Measurements from ENCODE around the gene BANF2.
"Not testable (repeated sequence)": the region's sequence is repeated elsewhere in the genome, so short reads cannot be mapped to it uniquely, and the experiment has no call there.

Gene BANF2

GRCh38 chr20:17682889-17683198 lies 16.9 kb upstream of the BANF2 start:
- DNase-seq (ENCODE audit: low read depth in 2 of 2), result no peak

DNA sequence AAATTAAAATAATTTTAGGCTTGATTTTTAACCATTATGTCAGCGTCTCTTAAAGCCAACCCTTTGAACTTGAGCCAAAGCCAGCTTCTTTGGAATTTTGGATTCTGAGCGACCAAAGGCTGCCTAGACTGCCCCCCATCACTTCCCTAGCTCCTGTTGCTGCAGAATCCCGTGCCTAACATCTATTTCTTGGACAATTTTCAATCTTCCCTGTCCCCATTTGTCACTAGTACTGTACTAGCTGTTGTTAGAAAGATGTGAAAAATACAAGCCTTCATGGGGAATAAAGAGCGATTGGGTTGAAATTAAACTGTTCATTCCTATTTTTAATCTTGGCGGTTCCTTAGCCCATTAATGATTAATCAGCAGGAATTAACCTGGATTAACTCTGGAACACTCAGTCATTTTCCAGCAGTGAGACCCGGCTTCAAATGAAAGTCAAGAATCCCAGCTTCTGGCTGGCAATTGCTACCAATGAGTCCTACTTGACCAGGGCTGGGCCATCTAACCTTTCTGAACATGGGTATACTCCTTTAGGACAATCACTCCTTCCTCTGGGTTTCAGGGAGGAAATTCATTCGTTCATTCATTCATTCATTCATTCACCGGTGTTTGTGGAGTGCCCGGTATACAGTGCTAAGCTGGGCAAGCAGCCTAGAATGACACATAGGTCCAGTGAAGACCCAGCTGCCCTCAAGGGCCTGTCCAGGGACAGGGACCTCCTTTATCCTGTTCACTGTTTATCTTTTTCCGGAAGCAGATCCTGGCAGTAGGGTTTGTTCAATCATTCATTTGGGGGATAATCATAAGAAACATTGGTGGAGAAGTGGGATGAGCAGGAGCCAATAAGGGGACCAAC lies 16.3 kb upstream of the BANF2 start:
- no peak for DNase-seq (ENCODE audit: low read depth in 2 of 2)

DNA sequence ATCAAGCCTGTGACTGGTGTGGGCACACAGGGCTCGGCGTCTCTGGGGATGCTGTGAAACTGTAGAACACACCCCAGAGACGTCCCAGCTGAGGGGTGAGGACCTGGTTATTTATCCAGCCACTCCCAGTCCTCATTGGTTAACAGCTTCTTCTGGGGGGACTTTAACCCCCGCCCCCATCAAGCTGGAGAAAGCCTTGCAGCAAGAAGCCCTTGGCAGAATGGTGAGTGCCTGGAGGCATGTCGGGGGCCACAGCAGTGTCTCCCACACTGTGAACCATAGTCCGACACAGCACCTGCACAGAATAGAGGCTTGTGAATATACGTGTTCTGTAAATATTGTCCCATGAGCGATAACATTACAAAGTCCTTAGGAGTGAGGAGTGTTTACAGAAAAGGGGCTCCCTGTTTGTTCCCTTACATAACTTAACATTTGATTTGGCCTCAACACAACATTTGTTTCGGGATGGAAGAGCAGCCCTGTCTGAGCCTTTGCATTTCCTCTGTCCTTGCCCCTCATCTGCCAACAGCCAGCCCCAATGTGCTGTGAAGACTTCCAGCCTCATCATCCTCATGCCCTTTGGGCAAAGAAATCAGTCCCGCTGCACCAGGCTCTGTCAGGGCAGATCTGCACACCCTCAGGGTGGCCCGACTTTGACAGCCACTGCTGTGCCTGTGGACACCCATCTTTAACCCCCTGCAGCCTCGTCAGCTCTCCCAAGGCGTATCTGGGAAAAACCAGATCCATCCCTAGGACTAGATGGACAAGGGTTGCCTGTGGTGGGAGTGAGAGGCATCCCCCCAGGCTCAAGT lies 15.5 kb upstream of the BANF2 start:
- DNase-seq (ENCODE audit: low read depth in 2 of 2), result no peak

- DNase-seq (ENCODE audit: low read depth in 2 of 2), result no peak
Measured at GRCh38 chr20:17685168-17685567, 14.6 kb upstream of the BANF2 start.

DNA sequence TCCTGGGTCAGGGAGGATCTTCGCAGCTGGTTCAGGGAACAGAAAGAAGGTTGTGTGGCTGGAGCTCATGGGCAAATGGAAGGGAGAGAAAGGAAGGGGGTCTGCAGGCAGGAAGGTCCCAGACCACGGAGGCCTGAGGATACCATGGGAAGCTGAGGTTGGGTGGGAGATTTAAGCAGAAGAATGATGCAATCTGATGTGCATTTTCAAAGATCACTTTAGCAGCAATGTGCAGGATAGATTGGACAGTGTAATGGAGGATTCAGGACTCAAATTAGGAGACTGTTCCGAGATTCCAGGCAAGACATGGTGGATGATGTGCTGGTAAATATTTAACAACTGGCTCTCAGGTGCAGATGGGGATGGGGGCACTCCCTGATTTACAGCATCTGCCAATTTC lies 12.0 kb upstream of the BANF2 start:
- DNase-seq (ENCODE audit: low read depth in 2 of 2), result no peak

DNA sequence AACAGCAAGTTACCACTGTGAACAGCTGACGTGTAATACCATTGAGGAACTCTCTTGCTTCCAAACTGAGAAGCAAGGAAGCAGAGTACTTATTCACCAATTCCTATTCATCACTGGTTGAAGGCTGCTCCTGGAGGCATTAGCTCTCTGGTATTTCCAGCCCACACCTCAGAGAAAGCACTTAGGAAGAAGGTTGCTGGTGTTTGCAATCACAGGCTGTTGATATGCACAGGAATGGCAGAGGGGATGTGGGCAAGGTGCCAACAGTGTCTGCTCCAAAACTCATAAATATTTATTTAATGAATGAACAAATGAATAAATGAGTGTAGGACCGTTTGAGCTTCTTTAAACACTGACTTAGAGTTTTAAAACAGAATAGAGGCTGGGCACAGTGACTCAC lies 10.8 kb upstream of the BANF2 start:
- DNase-seq (ENCODE audit: low read depth in 2 of 2), result no peak

DNA sequence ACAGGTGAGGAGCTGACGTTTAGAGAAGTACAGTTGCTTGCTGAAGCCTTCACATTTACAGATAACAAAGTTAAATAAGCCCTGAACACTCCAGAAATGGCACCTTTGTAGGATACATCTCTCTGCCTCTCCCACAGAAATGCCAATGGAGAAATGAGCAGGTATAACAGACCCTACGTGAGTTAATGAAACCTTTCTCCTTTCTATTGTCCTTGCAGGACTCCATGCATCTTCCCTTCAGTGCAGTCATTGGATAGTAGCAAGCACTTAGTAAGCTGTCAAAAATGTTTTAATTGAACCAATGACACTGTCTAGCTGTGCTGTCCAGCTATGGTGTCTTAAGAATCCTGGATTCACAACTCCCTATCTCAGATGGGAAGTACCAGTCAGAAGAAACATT lies 9.6 kb upstream of the BANF2 start:
- no peak for DNase-seq (ENCODE audit: low read depth in 2 of 2)

DNA sequence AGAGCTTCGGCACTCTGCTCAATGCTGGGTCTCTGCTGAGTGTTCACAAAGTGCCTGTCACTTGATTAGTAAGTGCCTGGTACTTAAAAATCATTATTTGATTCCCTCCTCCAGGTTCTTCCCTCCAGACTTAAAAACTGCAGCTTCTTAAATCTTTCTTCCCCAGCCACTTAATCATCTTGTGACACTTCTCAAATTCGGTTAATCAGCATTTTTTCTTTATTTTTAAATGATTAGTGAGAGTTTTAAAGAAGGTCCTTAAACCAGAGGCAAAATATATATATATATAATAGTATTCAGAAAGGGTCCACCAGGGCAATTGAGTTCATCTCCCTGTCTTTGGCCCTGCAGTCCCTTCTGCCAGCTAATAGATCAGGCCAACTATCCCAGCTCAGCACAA lies 8.0 kb upstream of the BANF2 start:
- no peak for DNase-seq (ENCODE audit: low read depth in 2 of 2)

GRCh38 chr20:17693444-17694001 lies 6.2 kb upstream of the BANF2 start:
- no peak for DNase-seq (ENCODE audit: low read depth in 2 of 2)

- DNase-seq (ENCODE audit: low read depth in 2 of 2), result no peak
Measured at GRCh38 chr20:17694767-17695166, 5.0 kb upstream of the BANF2 start.

- DNase-seq (ENCODE audit: low read depth in 2 of 2), result no peak
Measured at GRCh38 chr20:17696287-17696686, 3.5 kb upstream of the BANF2 start.

DNA sequence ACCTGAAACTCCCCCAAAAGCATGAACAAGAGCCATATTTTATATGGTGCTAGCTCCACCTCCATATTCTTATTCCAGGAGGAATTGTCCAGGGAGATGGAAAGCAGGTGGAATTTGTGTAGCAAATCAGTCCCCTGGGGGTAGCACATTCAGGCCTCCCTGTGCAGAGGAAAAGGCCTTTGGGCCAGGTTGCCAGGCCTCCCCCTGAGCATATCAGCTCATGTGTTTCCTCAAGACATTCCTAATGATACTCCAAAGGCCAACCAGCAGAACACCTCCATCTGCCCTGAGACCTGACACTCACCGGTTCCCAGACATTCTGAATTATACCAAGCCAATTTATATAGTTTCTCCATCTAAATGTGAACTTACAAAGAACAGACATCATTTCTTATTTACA lies 2.6 kb upstream of the BANF2 start:
- no peak for DNase-seq (ENCODE audit: low read depth in 2 of 2)

- DNase-seq (ENCODE audit: low read depth in 2 of 2), result no peak
Measured at GRCh38 chr20:17698384-17698783, 1.4 kb upstream of the BANF2 start.

- no peak for DNase-seq (ENCODE audit: low read depth in 2 of 2)
Measured at GRCh38 chr20:17700637-17701036, 871 bp downstream of the BANF2 start.

GRCh38 chr20:17701826-17702225 lies 2.1 kb downstream of the BANF2 start:
- no peak for DNase-seq (ENCODE audit: low read depth in 2 of 2)

DNA sequence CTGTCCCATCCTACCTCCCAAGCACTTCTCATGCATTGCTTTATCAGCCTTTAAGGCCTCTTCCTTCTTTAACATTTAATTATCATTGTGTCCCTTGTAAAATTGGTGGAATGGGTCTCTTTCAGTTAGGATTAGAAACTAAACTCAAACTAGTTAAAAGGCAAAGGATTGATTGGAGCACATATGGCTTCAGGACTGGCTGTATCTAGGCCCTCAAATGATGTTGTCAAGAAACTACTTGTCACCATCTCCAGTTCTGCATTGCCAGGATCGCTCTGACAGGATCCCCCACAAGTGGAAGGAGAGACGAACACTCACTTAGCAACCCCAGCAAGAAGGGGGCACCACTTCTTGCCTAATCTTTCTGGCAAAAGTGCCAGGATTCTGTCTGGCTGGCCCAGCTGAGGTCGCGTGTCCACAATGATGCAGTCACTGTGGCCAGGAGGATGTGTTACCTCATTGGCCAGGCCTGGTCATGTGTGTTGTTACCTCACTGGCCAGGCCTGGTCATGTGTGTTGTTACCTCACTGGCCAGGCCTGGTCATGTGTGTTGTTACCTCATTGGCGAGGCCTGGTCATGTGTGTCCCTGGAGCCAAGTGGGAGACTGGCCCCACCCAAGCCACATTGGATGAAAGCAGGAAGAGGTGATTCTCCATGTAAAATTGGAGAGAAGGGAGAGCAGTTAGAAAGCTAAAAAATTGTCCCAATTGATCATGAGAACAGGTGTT lies 5.0 kb downstream of the BANF2 start:
- DNase-seq (ENCODE audit: low read depth in 2 of 2), result no peak

DNA sequence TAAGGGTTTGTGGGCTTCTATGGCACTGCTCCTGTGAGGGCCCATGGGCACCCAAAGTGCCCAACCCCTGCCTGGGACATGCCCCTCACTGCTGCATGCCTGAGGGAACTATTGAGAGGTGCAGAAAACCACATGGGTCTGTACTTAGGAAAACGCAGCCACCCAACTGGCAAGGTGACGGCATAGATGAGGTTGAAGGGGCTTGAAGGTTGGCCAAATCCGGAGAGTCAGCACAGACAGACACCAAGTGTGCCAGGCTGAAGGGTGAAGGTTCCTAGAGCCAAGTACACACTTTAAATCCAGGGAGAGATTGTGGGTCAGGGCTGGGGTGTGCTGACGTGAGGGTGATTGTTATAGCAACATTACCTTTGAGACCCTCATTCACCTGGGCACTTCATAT lies 6.2 kb downstream of the BANF2 start:
- no peak for DNase-seq (ENCODE audit: low read depth in 2 of 2)

DNA sequence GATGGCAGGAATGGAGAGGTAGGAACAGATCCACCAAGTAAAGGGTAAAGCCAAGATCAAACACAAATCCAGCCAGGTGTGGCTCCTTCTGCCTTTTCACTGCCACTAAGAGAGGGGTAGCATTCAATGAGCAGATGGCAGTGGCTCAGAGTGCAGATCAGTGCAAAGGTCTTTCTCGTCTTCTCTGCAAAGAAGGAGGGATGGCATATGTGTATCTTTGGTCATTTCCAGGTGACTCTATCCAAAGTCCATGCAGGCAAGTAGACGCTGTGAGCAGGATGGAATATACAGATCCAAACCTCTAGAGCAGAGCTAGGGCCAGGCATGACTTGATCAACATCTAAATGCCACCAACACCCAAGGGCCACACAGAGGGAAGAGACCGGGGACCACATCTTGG lies 6.9 kb downstream of the BANF2 start:
- no peak for DNase-seq (ENCODE audit: low read depth in 2 of 2)

DNA sequence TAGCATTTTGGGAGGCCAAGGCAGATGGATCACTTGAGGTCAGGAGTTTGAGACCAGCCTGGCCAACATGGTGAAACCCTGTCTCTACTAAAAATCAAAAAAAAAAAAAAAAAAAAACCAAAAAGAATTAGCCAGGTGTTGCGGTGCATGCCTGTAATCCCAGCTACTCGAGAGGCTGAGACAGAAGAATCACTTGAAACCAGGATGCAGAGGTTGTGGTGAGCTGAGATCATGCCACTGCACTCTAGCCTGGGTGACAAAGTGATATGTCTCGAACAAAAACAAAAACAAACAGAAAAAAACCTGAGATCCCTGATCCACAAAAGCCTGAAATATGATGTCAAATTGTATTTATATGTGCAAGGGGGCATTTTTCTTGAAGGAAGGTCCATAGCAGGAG lies 8.2 kb downstream of the BANF2 start:
- DNase-seq (ENCODE audit: low read depth in 2 of 2), result not testable (repeated sequence)

GRCh38 chr20:17708675-17709360 lies 9.1 kb downstream of the BANF2 start:
- DNase-seq (ENCODE audit: low read depth in 2 of 2), result no peak

DNA sequence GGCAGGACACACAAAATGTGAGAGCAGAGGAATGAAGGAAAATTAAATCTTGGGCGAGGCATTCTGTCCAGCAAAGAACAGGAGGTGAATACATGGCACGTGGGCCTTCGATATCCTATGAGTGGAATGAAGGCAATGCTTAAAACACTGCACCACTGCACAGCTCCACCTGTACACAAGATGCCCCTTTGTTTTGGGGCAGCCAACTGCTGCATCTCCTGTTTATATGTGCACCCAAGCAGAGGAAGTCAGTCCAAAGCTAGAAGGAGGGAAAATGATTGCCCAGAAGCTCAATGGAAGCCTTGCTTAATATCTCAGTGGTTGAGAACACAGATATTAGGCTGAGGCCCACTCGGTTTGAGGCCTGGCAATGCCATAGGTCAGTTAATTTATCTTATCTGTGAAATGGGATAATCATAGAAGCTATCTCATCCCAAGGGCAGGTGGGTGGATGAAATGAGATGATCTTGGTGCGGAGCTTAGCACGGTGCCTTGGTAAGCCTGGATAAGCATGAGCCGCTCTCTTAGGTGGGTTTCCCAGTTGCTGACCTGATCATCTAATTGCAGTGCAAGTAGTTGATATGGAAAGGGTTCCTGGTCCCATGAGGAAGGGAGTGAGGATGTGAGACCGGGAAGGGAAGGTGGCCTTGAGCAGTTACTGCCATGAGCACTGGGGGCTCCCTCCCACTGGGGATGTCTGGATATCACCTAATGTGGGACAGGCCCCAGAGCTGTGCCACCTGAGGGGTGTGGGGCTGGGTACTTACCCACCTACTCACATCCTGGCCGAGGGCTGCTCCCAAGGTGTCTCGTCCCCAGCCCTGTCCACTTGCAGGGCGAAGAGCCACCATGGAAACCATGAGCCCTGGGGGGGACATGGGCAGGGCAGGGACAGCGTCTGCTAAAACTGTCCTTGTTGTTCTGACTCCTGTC lies 9.9 kb downstream of the BANF2 start:
- DNase-seq (ENCODE audit: low read depth in 2 of 2), result no peak
